HG03342 (cell line): ENCODE results near the gene USP54.
"Not testable (repeated sequence)": the region's sequence is repeated elsewhere in the genome, so short reads cannot be mapped to it uniquely, and the experiment has no call there.

Experiments
- ATAC-seq: cut with Tn5 transposase; IDR thresholded peaks from one replicate; pipeline ENCODE4 v1.9.1; 2021; ENCODE audit warnings: mild to moderate bottlenecking, moderate library complexity; ENCODE audit not compliant: unreplicated experiment

The USP54 gene

DNA sequence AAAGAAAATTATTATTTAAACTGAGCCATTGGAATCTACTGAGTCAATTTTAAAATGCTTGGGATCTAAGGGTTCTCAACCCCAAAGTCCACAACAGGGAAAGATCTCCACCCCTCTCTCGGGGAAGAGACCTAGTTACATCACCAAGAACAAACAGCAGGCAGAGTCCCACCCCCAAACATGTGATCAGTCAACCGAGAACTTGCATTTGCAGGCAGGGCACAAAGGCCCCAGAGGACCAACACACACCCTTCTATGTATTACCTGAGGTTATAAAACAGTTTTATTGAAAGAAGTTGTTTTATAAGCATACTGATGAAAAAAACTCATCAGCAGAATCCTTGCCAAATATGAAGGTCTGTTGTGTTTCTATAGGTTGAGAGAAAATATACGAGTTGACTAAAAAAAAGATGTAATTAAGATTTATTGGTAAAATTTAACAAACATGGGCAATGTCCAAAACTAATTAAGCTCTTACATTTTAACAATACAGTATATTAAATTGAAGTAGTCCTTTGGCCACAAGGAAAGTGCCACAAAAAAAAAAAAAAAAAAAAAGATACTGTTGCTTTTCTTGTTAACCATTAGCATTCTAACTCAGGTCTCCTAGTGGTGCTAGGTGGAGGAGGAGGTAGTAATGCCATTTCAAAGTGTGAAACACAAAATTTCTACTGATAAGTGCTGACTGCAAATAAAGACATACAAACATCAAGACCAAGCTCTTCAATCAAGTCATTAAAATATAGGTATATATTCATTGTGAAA lies 975 bp upstream of the USP54 start:
- no peak for ATAC-seq

DNA sequence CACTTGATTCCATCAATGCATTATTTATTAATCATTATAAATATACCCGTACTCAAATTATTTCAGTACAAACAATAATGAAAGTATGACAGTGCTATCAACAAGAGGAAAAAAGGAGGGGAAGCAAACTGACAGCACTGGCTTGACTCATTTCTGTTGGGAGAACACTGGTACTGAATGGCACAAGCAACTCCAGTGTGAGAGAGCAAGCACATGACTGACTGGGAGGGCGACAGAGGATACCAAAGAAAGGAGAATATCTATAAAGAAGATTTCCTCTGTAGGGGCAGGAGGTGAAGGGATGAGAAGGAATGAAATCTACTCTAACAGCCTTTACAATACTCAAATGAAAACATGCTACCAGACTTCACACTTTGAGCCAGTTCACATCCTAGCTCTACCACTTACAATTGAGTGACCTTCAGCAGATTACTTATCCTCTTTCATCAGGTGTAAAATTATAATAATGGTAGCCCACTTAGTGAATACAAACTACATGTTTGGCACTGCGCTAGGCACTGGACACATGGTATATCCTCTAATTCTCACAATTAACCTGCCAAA lies 1.5 kb downstream of the USP54 start:
- ATAC-seq: no peak

DNA sequence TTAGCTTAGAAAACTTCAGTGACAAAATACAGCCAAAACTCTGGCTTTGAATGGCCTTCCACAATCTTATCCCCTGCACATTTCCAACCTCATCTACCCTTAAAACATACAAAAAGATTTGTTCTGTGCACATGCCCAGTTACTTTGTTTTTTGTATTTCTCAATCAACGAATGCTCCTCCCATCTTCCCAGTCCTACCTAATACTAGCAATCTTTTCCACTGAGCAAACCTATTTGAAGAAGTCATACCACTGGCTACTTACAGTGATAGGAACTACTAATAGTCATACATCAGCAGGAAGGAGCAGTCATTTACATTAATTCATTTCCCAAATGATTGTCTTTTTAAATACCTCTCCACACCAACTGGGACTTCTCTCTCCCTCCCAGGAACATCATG lies 2.5 kb downstream of the USP54 start:
- no peak for ATAC-seq

DNA sequence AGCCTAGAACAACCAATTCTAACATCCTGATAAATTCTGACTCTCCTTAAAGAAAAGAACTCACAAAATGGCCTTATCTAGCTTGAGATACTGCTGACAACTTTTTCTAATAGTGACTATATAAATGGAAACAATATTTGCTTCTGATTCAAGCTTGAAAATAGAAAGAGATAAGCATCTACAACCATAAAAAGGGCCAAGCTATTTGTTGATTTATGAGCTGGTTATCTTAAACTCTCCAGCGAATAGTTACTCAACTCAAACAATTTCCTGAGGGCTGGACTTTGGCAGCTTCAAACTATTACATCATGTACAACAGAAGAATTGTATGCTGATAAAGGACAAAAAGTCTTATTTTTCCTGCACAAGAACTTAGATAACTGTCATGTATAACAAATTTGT lies 4.6 kb downstream of the USP54 start:
- no peak for ATAC-seq

DNA sequence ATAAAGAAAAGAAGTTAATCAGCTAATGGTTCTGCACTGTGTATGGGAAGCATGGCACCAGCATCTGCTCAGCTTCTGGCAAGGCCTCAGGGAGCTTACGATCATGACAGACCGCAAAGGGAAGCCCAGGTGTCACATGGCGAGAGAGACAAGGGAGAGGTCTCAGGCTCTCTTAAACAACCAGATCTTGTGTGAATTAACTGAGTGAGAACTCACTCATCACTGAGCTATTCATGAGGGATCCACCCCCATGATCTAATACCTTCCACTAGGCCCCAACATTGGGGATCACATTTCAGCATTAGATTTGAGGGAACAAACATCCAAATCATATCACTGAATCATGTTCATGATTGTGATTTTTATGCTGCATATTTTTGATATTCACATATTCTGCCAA lies 5.8 kb downstream of the USP54 start:
- no peak for ATAC-seq

DNA sequence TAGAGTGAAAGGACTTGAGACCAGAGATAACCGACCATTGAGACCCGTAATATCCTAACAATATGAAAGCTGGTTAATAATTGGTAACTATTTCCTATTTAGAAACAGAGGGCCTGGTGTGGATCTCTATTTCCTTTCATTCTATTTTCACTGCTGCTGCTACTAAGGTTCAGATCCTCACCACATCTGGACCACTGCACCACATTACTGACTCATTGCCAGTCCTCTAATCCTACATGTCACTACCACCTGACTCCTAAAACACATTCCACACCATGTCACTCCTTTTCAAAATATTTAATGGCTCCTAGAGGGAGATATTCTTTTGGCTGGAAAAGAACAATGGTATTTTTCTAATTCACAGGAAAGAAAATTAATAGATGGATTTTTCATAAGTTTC lies 6.4 kb downstream of the USP54 start:
- no peak for ATAC-seq

DNA sequence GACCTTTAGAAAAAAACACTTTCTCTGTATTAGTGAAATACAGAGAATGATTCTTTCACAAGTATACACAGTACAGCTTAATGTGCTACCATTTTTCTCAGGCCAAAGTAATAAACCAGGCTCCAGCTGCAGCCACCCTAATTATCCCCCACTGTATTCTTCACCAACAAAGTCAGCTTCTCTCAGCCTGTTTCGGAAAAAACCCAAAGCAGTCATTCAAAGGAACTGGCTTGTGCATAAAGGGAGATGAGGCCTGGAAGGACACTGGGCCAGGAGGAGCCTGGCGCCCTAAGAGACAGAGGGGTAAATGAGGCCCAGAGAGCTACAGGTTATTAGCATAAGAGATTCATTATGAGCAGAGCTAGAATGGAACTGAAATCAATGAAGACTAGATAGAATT lies 9.2 kb downstream of the USP54 start:
- no peak for ATAC-seq

DNA sequence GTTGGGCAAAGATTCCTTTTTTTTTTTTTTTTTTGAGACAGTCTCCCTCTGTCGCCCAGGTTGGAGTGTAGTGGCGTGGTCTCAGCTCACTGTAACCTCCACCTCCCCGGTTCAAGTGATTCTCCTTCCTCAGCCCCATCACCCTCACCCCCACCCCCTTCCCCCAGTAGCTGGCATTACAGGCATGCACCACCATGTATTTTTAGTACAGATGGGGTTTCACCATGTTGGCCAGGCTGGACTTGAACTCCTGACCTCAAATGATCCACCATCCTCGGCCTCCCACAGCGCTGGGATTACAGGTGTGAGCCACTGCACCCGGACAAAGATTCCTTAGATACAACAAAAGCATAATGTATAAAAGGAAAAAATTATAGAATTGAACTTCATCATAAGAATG lies 12.2 kb downstream of the USP54 start:
- ATAC-seq: not testable (repeated sequence)

DNA sequence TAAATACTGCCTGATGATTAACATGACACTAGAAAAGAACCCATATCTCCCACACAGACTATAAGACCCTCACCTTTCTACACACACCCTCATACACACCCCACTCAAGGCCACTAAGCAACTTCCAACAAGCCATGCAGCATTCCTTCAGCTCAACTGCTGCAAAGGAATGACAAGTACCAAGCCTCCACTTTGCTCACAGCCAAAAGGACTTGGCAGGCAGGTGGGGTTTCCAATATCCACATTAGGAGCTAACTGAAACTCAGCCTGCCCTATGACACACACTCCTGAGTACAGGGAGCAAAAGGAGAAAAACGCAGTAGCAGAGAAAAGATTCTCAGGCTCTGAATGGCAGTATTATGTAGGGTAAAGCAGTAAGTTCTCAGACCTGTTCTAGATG lies 13.4 kb downstream of the USP54 start:
- no peak for ATAC-seq

DNA sequence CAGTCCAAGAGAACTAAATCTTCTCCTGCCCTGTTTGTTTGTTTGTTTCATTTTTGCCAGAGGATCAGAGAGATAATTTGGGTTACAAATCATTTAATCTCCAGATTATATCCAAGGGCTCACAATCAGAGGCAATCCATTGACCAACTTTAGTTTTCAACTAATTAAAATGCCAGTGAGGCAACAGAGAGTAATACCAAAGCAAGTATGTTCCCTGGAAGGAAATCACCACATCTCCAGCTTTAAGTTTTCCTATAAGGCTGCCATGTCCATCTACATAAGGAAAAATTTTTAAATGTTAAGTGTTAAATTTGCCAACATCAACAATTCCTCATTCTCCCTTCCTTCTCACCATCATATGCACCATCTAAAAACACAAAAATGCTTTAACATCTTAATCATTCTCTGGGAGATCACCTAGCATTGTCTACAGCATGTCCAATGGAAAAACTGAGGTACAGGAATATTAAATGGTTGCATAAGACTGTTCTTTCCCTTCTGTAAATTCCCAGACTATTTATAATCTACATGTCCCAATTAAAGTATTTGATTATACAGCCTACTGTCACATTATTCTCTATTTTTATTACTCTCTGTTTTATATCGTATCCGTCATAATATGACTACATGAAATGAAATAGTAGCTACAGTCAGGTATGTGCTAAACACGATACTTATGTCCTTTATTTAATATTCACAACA lies 14.1 kb downstream of the USP54 start:
- ATAC-seq: no peak

DNA sequence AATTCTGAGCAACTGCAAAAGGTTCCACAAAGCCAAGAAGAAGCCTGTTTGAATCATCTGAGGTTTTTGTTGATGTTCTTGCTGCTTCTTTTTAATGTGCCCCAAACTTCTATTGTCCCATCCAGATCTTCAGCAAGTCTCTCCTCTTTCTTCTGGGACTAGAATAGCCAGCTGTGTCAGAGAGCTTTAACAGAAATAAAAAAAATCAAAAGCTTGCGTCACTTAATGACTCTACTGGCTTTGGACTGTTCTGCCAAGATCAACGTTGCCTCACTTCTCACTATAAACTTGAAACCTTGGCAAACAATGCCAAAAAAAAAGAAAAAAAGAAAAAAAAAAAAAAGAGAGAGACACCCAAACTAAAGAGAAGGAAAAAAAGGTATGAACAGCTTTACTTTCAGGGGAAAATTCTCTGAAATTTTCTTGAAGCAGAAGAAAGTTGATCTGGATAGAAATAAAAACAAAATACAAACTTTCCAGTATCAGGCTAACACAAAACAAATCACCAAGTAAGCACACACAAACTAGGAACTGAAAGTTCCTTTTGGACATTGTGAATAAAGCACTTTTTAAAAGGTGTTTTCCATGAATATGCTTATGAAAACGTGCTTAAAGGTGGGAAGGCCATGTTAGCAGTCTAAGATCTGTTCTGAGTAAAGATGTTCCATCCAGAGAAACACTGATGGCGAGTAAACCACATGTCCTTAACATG lies 14.8 kb downstream of the USP54 start:
- ATAC-seq: no peak

DNA sequence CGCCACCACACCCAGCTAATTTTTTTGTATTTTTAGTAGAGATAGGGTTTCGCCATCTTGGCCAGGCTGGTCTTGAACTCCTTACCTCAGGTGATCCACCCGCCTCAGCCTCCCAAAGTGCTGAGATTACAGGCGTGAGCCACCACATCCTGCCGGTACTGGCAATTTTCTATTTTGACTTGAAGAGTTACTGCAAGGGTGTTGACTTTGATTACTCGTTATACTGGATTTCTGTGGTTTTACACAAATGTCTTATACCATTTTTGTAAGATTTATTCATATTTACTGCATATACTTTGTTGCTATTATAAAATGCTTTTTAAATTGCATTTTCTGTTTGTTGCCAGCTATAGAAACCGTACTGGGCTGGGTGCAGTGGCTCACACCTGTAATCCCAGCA lies 24.1 kb downstream of the USP54 start:
- not testable (repeated sequence) for ATAC-seq

DNA sequence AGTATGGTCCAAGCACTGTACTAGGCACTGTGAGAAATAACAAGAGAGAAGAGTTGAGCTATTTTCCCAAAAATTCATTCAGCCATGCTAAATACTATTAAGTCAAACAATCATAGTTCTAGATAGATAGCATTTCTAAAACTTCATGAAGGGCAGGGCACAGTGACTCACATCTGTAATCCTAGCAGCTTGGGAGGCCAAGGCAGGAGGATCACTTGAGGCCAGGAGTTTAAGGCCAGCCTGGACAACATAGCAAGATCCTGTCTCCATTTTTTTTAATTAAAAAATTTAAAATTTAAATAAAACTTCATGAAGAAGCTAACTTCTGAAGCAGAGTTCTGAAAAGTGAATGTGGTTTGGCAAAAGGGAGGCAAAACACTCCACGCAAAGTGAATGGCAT lies 29.9 kb downstream of the USP54 start:
- ATAC-seq: no peak

DNA sequence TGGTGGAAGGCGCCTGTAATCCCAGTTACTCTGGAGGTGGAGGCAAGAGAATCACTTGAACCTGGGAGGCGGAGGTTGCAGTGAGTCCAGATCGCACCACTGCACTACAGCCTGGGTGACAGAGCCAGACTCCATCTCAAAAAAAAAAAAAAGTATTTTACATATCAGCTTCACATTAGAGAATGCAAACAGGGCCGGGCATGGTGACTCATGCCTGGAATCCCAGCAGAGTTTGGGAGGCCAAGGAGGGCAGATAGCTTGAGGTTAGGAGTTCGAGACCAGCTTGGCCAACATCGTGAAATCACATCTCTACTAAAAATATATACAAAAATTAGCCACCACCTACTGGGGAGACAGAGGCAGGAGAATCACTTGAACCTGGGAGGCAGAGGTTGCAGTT lies 31.6 kb downstream of the USP54 start:
- ATAC-seq: no peak

DNA sequence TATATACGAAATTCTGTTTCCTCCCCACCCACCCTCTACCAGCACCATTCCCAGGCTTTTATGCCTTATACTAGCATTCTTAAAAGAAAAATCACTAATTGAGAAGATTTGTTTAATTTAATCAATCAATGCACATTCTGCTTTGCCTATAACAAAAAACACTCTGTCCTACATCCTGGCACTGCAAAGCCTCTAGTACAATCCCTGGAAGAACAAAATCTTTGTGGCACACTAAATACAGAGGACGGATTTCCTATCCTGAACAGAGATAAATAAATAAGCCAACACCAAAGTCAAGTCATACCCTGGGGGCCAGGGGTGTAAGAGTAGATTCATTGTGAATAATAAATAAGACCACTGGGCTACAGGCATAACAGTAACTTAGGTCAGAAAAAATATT lies 34.3 kb downstream of the USP54 start:
- ATAC-seq: no peak

DNA sequence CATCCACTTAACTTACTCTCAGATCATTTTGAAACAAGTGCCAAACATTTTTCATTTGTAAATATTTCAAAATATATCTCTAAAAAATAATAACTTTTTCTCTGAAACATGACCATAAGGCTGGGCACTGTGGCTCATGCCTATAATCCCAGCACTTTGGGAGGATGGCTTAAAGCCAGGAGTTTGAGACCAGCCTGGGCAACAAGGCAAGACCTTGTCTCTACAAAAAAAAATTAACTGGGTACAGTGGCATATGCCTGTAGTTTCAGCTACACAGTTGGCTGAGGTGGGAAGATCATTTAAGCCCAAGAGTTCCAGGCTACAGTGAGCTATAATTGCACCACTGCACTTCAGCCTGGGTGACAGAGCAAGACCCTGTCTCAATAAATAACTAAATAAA lies 36.4 kb downstream of the USP54 start:
- no peak for ATAC-seq

DNA sequence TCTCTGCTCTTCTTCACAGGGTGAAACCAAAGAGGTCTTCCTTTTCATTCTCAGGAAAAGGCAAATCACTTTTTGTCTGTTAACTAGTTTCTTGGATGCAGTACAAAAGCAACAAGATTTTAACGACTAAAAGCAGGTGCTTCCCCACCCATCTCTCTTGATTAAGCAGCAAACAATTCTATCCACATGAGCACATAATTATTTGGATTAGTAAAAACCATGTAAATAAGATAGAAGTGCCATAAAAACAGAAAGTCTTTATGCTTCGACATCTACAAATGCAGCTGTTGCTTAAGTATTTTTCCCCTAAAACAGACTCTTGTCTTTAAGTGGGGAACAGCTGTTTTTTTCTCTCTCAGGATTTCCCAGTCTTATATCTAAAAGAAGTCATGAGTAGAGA lies 37.4 kb downstream of the USP54 start:
- no peak for ATAC-seq

DNA sequence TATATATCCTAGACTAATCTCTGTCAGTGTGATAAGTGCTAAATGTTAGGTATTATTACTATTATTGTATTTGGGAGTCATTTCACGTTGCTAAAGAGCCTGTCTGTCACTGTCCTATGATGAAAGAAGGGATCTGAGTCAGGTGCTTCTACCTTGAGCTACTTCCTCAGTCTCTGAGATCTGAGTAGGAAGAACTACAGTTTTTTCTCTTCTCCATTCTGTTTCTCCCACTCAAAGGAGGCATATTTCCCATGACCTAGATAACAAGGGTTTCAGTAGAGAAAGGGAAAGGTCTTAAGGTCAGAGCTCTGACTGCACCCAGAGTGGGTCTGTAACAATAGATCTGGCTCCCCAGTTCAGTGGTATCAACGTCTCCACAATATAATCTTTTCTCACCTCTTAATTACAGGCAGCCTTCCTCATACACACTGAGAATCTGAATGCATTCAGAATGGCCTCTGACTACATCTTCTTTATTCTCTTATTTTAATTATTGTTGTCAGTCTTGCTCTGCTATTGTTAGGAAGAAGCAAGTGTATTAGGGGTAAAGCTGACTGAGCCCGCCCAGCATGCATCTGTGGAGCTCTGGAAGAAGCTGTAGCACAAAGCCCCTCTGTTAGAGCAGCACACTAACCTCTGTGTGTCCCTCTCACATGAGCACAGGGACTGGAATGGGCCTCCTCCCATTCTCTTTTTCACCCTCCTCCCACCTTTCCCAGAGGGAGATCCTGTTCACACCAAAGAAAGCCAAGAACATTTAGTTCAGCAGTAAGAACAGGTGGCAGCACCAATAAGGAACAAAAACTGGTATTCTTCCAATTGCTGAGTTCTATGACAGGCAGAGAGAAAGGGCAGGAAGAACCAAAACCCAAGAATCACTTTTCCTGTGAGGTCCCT lies 38.1 kb downstream of the USP54 start:
- no peak for ATAC-seq

DNA sequence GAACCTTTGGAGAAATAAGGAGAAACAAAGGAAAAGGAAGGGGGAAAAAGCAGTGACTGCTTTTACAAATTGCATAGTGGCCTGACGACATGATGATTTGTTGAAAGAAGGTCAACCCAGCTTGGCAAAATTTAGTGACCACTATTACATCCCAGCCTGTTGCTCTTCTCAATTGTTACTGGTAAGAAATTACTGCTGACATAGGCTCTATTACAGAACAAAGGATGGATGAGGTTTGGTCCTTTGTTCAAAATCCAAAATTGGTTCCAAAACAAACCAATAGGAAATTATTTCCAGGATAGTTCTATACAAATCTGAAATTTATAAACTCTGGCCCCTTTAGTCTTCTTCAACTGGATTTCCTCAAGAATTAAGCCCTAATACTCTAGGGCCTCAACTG lies 39.6 kb downstream of the USP54 start:
- no peak for ATAC-seq

DNA sequence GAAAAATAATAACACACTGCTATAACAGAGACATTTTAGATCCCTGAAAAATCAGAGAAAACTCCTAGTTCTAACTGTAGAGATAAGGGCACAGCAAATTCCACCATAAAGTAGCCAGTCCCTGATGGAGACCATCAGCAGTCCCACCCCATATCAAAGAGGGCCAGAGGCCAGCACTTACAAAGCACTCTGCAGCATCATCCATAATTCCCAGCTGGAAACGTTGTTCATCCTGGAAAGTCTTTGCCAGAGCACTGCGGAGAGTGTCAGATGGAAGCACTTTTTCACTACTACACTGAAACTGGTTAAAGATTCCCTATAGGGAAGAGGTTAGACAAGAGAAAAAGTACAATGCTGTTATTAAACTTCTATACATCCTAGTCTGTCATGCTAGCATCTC lies 45.8 kb downstream of the USP54 start:
- ATAC-seq: no peak

DNA sequence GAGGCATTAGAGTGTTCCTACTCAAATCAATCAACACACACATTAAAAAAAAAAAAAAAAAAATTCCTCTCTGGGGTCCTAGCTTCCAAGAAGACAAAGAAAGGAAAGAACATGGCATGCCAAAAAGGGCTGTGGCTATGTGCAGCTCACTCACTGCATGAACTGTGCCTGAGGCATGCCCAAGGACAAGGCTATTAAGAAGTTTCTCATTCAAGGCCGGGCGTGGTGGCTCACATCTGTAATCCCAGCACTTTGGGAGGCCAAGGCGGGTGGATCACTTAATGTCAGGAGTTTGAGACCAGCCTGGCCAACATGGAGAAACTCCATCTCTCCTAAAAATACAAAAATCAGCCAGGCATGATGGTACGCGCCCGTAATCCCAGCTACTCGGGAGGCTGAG lies 53.4 kb downstream of the USP54 start:
- no peak for ATAC-seq
